Tibial artery (tissue), 4 donors: ENCODE measurements around the gene ACY1.
A peak's percentile ranks its signal among the peaks of the same experiment; 100 is the strongest.
"Not testable (repeated sequence)": the region's sequence is repeated elsewhere in the genome, so short reads cannot be mapped to it uniquely, and the experiment has no call there.

Experiments used
- DNase-seq, 2 donors: peaks; one replicate each; pipeline ENCODE4 v3.0.0-alpha.2; 2019
- H3K27ac ChIP-seq, 2 donors: fragments of 200-600 bp; sonication (generic) in 1 of 2; 1 replicate in 1 of 2; 2 replicates in 1 of 2; pipeline ENCODE4 v1.5.1; 2018 to 2019; ENCODE audit warnings: mild to moderate bottlenecking in 1 of 2
- H3K27me3 ChIP-seq, 2 donors: fragments of 200-600 bp; sonication (generic) in 1 of 2; one replicate each; pipeline versions ENCODE4 v1.5.1 to v1.6.0; 2016 to 2019
- H3K36me3 ChIP-seq, 3 donors: fragments of 200-600 bp; sonication (generic) in 2 of 3; one replicate each; pipeline ENCODE4 v1.5.1; 2016 to 2019; ENCODE audit warnings: mild to moderate bottlenecking in 2 of 3
- H3K4me1 ChIP-seq, 4 donors: fragments of 200-600 bp; sonication (generic) in 2 of 4; 1 replicate in 3 of 4; 2 replicates in 1 of 4; pipeline ENCODE4 v1.5.1; 2016 to 2019
- H3K4me3 ChIP-seq, 2 donors: fragments of 200-600 bp; sonication (generic) in 1 of 2; 1 replicate in 1 of 2; 2 replicates in 1 of 2; pipeline ENCODE4 v1.5.1; 2018 to 2019; ENCODE audit warnings: mild to moderate bottlenecking in 2 of 2
- H3K9me3 ChIP-seq, 3 donors: fragments of 200-600 bp; sonication (generic) in 1 of 3; one replicate each; pipeline ENCODE4 v1.5.1; 2016 to 2019
- CTCF ChIP-seq, 2 experiments: fragments of 200-600 bp in 1 of 2; fragments of 450-650 bp in 1 of 2; IDR thresholded peaks; one replicate each; pipeline ENCODE4 v1.5.1; 2017 to 2019; ENCODE audit warnings: antibody characterized with exemption in 2 of 2, mild to moderate bottlenecking in 1 of 2, moderate library complexity in 1 of 2
- intact Hi-C: fragments of 100-400 bp; cut with DNase I; formaldehyde crosslinking; loops from one replicate; pipeline ENCODE4 v1.15.0; 2023; ENCODE audit warnings: low total_unique reads

Gene ACY1

DNA sequence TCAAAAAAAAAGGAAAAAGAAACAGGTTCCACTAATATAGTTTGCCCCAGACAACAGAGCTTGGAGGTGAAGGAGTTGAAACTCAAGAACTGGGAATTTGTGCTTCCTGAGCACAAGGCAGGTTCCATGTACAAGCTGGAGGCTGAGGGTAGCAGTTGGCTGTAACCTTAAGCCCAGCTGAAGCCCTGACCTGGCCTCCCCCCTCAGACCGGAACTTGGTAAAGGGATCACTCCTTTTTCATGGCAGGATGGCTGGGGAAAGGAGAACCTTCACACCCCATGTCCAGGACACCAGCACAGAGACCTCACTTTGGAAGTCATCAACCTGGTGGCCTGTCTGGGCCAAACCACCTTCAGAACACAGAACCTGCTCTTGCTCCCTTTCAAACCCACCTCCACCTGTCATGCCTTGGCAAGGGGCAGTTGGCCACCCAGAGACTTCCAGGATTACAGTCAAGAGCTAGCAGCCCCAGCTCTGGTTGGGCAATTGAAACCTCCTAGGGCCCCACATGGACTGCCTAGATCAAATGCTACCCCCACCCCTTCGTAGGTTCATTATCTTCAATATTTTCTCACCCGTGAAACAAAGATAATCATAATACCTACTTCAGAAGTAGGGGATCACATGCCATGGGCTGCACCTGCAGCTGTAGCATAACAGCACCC lies 8.8 kb downstream of the ACY1 start:
- no peak for TF ChIP-seq CTCF (IDR thresholded peaks at IDR 0.05)
- DNase-seq, result no peak
- Histone ChIP-seq H3K27ac (no peak overlapping the region), H3K36me3 (peaks cover 14 to 42% (median 36%) of the 10 kb centered on the region in 3 donors), H3K27me3 (no peaks in the 10 kb centered on the region), H3K4me1 (peaks cover 0 to 30% (median 22%) of the 10 kb centered on the region in 4 donors), H3K4me3 (no peak overlapping the region), H3K9me3 (no peaks in the 10 kb centered on the region)
- intact Hi-C loops, result no loop called here

- DNase-seq, H3K27ac ChIP-seq, intact Hi-C loops, H3K27me3 ChIP-seq, H3K9me3 ChIP-seq, H3K4me3 ChIP-seq: not testable (repeated sequence)
- Histone ChIP-seq H3K4me1 (peaks cover 0 to 30% (median 22%) of the 10 kb centered on the region in 4 donors), H3K36me3 (peaks cover 14 to 42% (median 36%) of the 10 kb centered on the region in 3 donors)
Observed at GRCh38 chr3:51993657-51994056, 10.3 kb downstream of the ACY1 start.

GRCh38 chr3:51994530-51994929 lies 11.2 kb downstream of the ACY1 start:
- Histone ChIP-seq H3K27ac (peak overlapping the region; percentile 85 to 92), H3K4me3 (peak overlapping the region in 1 of 2 donors; percentile 92), H3K9me3 (no peaks in the 10 kb centered on the region), H3K27me3 (peaks cover 0 to 15% of the 10 kb centered on the region in 2 donors), H3K4me1 (peaks cover 0 to 27% (median 21%) of the 10 kb centered on the region in 4 donors), H3K36me3 (peaks cover 14 to 42% (median 36%) of the 10 kb centered on the region in 3 donors)
- intact Hi-C loops, result no loop called here
- TF ChIP-seq CTCF (IDR thresholded peaks at IDR 0.05), result no peak
- no peak for DNase-seq

- Histone ChIP-seq H3K4me3 (peak within 1 kb of the TSS; percentile 58 to 92), H3K27ac (peak within 1 kb of the TSS; percentile 85 to 92)
- intact Hi-C loops, result no loop called here
Observed at GRCh38 chr3:51995346-51996163, 12.2 kb downstream of the ACY1 start, which contains the start of gene RPL29. TSS of gene RPL29 (minus strand) at chr3:51995895. CDS start at chr3:51995461, 434 bp downstream.

DNA sequence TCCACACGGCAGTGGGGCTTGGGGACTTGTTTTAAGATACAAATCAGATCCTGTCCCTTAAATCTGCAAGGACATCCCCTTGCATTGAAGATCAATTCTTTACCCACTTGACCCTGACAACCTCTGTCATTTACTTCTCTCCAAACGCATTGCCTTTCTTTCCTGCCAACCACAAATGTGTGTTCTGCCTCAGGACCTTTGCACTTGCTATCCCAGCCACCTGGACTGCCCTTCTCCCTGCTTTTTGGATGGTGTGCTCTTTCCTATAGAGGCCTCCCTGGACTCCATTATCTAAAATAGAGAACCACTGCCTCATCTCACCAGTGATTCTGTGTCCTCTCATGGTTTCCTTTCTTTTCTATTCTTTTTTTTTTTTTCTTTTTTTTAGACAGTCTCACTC lies 13.8 kb downstream of the ACY1 start:
- intact Hi-C loops, result no loop called here
- Histone ChIP-seq H3K4me3 (no peak overlapping the region), H3K4me1 (peaks cover 0 to 29% (median 15%) of the 10 kb centered on the region in 4 donors), H3K36me3 (peaks cover 14 to 28% (median 26%) of the 10 kb centered on the region in 3 donors), H3K9me3 (no peaks in the 10 kb centered on the region), H3K27ac (no peak overlapping the region), H3K27me3 (peaks cover 0 to 29% of the 10 kb centered on the region in 2 donors)
- no peak for TF ChIP-seq CTCF (IDR thresholded peaks at IDR 0.05)
- no peak for DNase-seq

More at GRCh38 chr3:51995346-51996163, 12.2 kb downstream of the ACY1 start, which contains the start of gene RPL29:
- Histone ChIP-seq H3K27me3 (peaks cover 0 to 24% of the 10 kb centered on the region in 2 donors), H3K36me3 (peaks cover 14 to 42% (median 36%) of the 10 kb centered on the region in 3 donors), H3K4me1 (peaks cover 0 to 26% (median 15%) of the 10 kb centered on the region in 4 donors), H3K9me3 (no peaks in the 10 kb centered on the region)
- peak in 1 of 2 experiments; percentile 9 for TF ChIP-seq CTCF (IDR thresholded peaks at IDR 0.05)
- peak; percentile 89 to 95 for DNase-seq
